ENCODE measurements around the gene ENDOU. TPM values are rescaled to one million over a fixed set of nuclear protein-coding genes. Genes with fewer than 3 reads are reported as not detected.
A peak's percentile ranks its signal among the peaks of the same experiment; 100 is the strongest.

The ENDOU gene
- total RNA-seq, 4 donors from 2014 or later: 0.42 to 1.9 (median 0.75) TPM

DNA sequence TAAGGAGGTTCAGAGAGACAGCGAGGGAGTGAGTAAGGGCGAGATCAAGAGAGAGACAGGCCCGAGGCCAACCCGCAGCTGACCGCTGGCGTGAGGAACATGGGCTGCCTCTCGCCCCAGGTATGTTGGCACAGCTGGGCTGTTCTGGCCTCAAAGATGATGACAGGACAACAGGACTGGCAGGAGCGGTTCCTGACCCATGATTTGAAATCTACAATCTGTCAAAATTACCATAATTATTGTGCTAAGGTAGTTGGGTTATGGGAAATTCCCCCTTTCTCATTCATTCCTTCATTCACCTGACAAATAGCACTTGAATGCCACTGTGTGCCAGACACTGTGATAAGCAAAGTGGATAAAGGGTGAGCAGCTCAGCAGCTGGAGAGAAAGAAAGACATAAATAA lies 5.1 kb upstream of the ENDOU start:
- H3K27me3 ChIP-seq: no peaks in the 10 kb centered on the region
- peaks cover 0 to 16% (median 7%) of the 10 kb centered on the region in 3 donors for H3K4me1 ChIP-seq
- no peak overlapping the region for H3K4me3 ChIP-seq
- TF ChIP-seq, protein P1, sequence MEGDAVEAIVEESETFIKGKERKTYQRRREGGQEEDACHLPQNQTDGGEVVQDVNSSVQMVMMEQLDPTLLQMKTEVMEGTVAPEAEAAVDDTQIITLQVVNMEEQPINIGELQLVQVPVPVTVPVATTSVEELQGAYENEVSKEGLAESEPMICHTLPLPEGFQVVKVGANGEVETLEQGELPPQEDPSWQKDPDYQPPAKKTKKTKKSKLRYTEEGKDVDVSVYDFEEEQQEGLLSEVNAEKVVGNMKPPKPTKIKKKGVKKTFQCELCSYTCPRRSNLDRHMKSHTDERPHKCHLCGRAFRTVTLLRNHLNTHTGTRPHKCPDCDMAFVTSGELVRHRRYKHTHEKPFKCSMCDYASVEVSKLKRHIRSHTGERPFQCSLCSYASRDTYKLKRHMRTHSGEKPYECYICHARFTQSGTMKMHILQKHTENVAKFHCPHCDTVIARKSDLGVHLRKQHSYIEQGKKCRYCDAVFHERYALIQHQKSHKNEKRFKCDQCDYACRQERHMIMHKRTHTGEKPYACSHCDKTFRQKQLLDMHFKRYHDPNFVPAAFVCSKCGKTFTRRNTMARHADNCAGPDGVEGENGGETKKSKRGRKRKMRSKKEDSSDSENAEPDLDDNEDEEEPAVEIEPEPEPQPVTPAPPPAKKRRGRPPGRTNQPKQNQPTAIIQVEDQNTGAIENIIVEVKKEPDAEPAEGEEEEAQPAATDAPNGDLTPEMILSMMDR (IDR thresholded peaks at IDR 0.05): no peak
- no peak for TF ChIP-seq EP300 (IDR thresholded peaks at IDR 0.05)
- TF ChIP-seq POLR2A (IDR thresholded peaks at IDR 0.05): no peak
- no peak for TF ChIP-seq POLR2AphosphoS5 (IDR thresholded peaks at IDR 0.05)
- 20 to 57% methylated on average over 1 to 8 of the region's 8 CpGs for WGBS, 2 donors (ENCODE audit: low coverage in 1 of 2)
- H3K36me3 ChIP-seq: no peaks in the 10 kb centered on the region
- ATAC-seq: no peak
- no peak overlapping the region for H3K27ac ChIP-seq
- H3K9me3 ChIP-seq: no peaks in the 10 kb centered on the region

DNA sequence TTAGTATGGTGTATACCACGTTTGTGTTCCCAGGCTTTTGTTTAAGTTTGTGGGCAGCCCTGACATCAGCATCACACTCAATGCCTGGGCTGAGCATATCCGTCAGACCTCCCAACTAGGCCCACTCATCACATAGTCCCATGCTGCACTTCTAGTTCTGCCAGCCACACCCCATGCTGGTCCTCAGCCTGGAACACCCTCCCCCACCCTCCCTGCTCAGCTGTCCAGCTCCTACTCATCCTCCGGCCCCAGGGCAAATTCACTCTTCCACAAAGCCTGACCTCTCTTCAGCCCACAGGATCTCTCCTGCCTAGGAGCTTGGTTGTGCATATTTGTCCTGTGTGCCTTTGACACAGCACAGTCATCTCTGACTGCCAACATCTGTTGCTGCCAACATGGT lies 3.9 kb upstream of the ENDOU start:
- H3K4me1 ChIP-seq: peaks cover 0 to 5% (median 2%) of the 10 kb centered on the region in 3 donors
- TF ChIP-seq POLR2AphosphoS5 (IDR thresholded peaks at IDR 0.05): no peak
- TF ChIP-seq, protein P1 (IDR thresholded peaks at IDR 0.05): no peak
- no peak for TF ChIP-seq POLR2A (IDR thresholded peaks at IDR 0.05)
- no peak for TF ChIP-seq EP300 (IDR thresholded peaks at IDR 0.05)
- ATAC-seq: peak; percentile 15
- no peaks in the 10 kb centered on the region for H3K9me3 ChIP-seq
- WGBS, 2 donors (ENCODE audit: low coverage in 1 of 2): 83% methylated on average over 1 of the region's 3 CpGs; no CpG with 5 or more reads in 1 of the 2 donors
- H3K36me3 ChIP-seq: no peaks in the 10 kb centered on the region
- H3K27me3 ChIP-seq: no peaks in the 10 kb centered on the region
- H3K27ac ChIP-seq: no peak overlapping the region
- no peak overlapping the region for H3K4me3 ChIP-seq

DNA sequence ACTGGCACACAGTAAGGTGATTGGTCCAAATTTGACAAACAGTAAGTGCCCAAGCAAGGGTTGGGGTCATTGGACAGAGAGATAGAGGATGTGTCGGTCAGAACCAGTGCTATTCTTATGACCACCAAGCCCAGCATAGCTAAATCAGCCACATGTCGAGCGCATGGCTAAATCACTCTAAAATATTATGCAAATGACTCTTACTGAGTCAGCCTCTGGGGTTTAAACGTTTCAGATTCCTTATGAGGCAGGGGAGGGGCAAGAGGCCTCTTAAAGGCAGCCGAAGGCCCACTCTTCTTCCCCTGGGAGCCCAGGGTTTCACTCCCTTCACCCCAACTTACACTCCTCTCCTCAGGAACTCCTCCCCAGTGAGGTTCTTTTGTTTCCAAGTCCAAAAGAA lies 603 bp upstream of the ENDOU start:
- Histone ChIP-seq H3K36me3 (peaks cover 0 to 9% of the 10 kb centered on the region in 2 donors), H3K4me1 (peaks cover 0 to 9% (median 0%) of the 10 kb centered on the region in 3 donors), H3K9me3 (no peaks in the 10 kb centered on the region), H3K4me3 (no peak overlapping the region), H3K27ac (no peak overlapping the region), H3K27me3 (no peaks in the 10 kb centered on the region)
- TF ChIP-seq, protein P1 (IDR thresholded peaks at IDR 0.05): no peak
- TF ChIP-seq POLR2A (IDR thresholded peaks at IDR 0.05) (no peak), EP300 (IDR thresholded peaks at IDR 0.05) (no peak), POLR2AphosphoS5 (IDR thresholded peaks at IDR 0.05) (no peak)
- no peak for ATAC-seq
- WGBS, 2 donors (ENCODE audit: low coverage in 1 of 2): 60% methylated on average over 3 to 5 of the region's 5 CpGs

DNA sequence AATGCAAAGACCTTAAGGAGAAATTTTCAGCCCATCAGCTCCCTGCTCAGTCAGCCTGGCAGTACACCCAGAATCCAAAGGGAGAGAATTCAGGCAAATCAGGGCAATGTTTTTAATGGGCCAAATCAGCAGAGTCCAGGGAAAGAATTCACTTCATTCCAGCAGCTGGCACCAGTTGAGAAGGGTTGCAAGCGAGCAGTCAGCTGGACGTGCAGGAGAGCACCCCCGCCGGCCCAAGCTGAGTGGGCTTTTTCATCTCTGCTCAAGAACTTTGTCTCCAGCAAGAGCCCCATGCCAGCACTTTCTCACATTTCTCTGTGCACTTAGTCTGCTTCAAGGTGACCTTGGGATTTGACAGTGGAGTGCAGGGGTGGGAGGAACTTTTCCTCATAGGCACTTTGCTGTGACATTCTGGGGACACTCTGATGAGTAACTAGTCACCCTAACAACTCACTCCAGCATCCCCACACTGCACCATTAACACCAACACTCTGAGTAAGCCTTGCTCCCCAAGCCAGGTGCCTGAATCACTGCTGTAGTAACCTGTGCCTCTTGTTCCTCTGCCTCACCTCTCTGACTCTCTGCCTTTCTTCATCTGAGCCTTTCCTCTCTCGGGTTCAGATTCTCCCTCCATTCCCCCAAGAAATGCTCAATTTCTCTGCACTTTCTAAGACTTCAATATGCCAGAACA lies 2.2 kb downstream of the ENDOU start:
- Histone ChIP-seq H3K27me3 (no peaks in the 10 kb centered on the region), H3K36me3 (peaks cover 0 to 15% of the 10 kb centered on the region in 2 donors), H3K9me3 (no peaks in the 10 kb centered on the region), H3K4me3 (no peak overlapping the region), H3K27ac (no peak overlapping the region), H3K4me1 (peaks cover 1 to 22% (median 4%) of the 10 kb centered on the region in 3 donors)
- 39 to 55% methylated on average over 4 to 5 of the region's 5 CpGs for WGBS, 2 donors (ENCODE audit: low coverage in 1 of 2)
- no peak for ATAC-seq
- TF ChIP-seq POLR2AphosphoS5 (IDR thresholded peaks at IDR 0.05) (no peak), EP300 (IDR thresholded peaks at IDR 0.05) (no peak), POLR2A (IDR thresholded peaks at IDR 0.05) (no peak)

DNA sequence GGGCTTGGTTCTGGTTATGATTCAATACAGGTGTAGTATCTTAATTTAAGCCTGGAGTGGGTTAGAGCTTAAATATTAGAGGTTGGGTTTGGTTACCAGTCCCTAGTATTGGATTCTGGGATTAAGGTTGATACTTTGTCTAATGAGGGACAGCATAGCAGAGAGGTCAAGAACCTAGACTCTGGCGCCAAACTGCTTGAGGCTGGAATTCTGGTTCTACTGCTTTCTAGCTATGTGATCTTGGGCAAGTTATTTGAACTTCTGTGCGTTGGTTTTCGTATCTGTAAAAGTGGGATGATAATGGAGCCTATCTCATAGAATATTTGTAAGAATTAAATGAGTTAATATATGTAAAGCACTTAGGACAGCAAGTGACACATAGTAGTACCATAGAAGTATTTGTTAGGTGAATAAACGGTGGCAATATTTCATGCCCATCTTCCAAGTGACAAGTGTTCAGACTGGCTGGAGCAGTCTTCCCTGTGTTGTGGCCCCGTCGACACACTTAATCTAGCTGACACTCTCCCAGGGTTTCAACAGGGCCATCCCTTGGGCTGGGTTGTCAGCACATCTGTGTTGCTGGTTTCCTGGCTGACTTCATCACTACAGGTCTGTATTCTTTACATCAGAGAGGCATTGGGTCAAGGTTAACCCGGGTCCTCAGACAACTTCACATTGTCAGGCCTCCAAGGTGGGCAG lies 3.0 kb downstream of the ENDOU start:
- WGBS, 2 donors (ENCODE audit: low coverage in 1 of 2): 90 to 97% methylated on average over 6 to 7 of the region's 7 CpGs
- no peaks in the 10 kb centered on the region for H3K9me3 ChIP-seq

More for the DNA sequence above, 3.0 kb downstream of the ENDOU start:
- peaks cover 4 to 30% (median 10%) of the 10 kb centered on the region in 3 donors for H3K4me1 ChIP-seq
- no peak overlapping the region for H3K27ac ChIP-seq
- H3K4me3 ChIP-seq: no peak overlapping the region
- ATAC-seq: no peak
- peaks cover 0 to 15% of the 10 kb centered on the region in 2 donors for H3K36me3 ChIP-seq
- H3K27me3 ChIP-seq: no peaks in the 10 kb centered on the region
- TF ChIP-seq POLR2A (IDR thresholded peaks at IDR 0.05) (no peak), POLR2AphosphoS5 (IDR thresholded peaks at IDR 0.05) (no peak), EP300 (IDR thresholded peaks at IDR 0.05) (no peak)
- TF ChIP-seq, protein P1 (IDR thresholded peaks at IDR 0.05): no peak

Data from gastroesophageal sphincter (tissue), 4 donors.